ENCODE results near the gene BEST2. TPM values are rescaled to one million over a fixed set of nuclear protein-coding genes. Genes with fewer than 3 reads are reported as not detected.

BEST2 gene
- total RNA-seq, 1 experiment from 2014 or later = 0.10 TPM

DNA sequence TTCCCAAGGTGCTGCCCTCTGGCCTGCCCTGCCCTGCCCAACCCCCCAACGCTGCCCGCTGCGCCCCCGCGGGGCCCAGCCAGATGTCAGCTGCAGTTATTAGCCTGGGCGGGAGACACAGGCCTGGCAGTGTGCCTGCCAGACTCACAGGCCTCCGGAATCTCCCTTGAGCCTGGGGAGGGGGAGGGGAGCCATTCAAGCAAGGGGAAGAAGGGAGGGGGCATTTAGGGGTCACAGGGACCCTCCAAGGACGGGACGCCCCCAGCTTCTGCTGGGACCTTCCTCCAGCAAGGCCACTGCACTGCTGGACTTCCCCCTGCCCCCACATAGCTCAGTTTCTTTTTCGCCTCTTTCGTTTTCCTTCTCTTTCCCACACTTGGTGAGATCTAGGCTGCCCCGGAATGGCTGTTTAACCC lies 37.1 kb downstream of the BEST2 start (continued):
- TF ChIP-seq, protein P1, sequence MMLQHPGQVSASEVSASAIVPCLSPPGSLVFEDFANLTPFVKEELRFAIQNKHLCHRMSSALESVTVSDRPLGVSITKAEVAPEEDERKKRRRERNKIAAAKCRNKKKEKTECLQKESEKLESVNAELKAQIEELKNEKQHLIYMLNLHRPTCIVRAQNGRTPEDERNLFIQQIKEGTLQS (IDR thresholded peaks at IDR 0.05) = no peak
- no peak for TF ChIP-seq JUND (IDR thresholded peaks at IDR 0.05)

DNA sequence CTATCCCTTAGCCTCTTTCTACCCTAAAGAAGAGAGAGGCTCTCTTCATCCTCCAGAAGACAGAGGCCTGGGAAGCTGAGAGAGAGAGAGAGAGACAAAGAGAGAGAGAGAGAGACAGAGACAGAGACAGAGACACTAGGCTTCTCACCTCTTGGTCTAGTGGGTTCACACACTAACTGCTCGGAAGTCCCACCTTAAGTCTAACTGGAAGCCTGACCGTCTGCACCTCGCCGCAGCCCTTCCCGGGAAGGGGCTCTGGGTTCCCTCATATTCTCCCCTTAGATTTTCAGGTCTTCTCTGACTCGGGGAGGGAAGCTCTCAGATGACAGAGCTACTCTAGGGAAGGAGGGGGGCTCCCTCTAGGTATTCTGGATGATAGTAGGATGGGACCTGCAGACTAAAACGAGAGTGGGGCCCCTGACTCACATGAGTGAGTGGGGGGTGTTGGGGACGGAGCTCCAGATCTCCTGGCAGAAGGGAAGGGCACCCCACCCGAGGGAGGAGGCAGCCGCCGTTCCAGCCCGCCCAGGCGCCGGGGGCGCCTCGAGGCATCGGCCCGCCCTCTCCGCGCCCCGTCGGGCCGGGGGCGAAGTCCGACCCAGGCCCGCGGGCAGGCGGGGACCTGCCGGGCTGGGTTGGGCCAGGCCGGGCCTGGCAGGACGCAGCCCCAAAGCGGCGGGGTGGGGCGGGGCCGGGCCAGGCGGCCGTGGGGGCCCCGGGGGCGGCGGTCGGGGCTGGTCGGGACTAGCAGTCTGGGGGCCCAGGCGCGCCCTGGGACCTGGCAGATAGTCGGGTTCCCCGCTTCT lies 37.7 kb downstream of the BEST2 start:
- ChIA-PET POLR2A (interaction anchor here (1.5 kb wide), 1 partner anchor 865 kb away, joined by 3 read pairs; the partner anchor contains the start of gene ZNF700), CTCF (interaction anchor here (1.8 to 7.4 kb wide), 2 partner anchors 13 to 23 kb away, joined by 9 to 88 read pairs; partner anchors contain the start of gene HOOK2), RAD21 (ENCODE audit: low non-redundant PET in 1 of 2, low total read pairs in 2 of 2, uncharacterized antibody in 2 of 2, unreplicated experiment in 2 of 2) (interaction anchor here in 1 of 2 experiments (1.2 kb wide), 1 partner anchor 10 kb away, joined by 4 read pairs; no protein-coding TSS in a partner anchor)
- Histone ChIP-seq H3K27ac (ENCODE audit: low read depth, low read length) (peak overlapping the region; percentile 96), H2AFZ (ENCODE audit: low read depth, low read length, poor library complexity, severe bottlenecking) (no peak overlapping the region), H3K4me2 (ENCODE audit: low read length) (peak overlapping the region; percentile 99), H3K4me3 (replicated peaks in 1 of 2; ENCODE audit: low read depth in 1 of 2, low read length in 2 of 2) (peak overlapping the region; percentile 77 to 84), H3K27me3 (ENCODE audit: insufficient read depth, low read length) (no peaks in the 10 kb centered on the region), H3K9me2 (ENCODE audit: insufficient read depth) (no peaks in the 10 kb centered on the region), H4K20me1 (ENCODE audit: insufficient read depth) (no peaks in the 10 kb centered on the region), H3K9me3 (ENCODE audit: control insufficient read depth in 1 of 2, insufficient read depth in 1 of 2, low read depth in 1 of 2, low read length in 2 of 2) (no peaks in the 10 kb centered on the region), H3K36me3 (ENCODE audit: control insufficient read depth in 1 of 2, insufficient read depth in 2 of 2, low read length in 2 of 2) (no peaks in the 10 kb centered on the region), H3K79me2 (ENCODE audit: insufficient read depth, low read length) (peaks cover 19% of the 10 kb centered on the region), H3K4me1 (ENCODE audit: control insufficient read depth in 1 of 2, insufficient read depth in 2 of 2, low read length in 2 of 2) (peaks cover 63 to 92% of the 10 kb centered on the region in 2 experiments), H3K9ac (ENCODE audit: low read length) (peak overlapping the region; percentile 93)
- ATAC-seq = peak; percentile 3
- intact Hi-C loops (cut with micrococcal nuclease) = no loop called here
- DNase-seq (ENCODE audit: low read depth, low spot score) = no peak
- no TSS peak for BruUV-seq (replicated peaks)
- TF ChIP-seq CEBPB (IDR thresholded peaks at IDR 0.05; ENCODE audit: low read depth) (no peak), ZFX (IDR thresholded peaks at IDR 0.05) (peak; percentile 61)

DNA sequence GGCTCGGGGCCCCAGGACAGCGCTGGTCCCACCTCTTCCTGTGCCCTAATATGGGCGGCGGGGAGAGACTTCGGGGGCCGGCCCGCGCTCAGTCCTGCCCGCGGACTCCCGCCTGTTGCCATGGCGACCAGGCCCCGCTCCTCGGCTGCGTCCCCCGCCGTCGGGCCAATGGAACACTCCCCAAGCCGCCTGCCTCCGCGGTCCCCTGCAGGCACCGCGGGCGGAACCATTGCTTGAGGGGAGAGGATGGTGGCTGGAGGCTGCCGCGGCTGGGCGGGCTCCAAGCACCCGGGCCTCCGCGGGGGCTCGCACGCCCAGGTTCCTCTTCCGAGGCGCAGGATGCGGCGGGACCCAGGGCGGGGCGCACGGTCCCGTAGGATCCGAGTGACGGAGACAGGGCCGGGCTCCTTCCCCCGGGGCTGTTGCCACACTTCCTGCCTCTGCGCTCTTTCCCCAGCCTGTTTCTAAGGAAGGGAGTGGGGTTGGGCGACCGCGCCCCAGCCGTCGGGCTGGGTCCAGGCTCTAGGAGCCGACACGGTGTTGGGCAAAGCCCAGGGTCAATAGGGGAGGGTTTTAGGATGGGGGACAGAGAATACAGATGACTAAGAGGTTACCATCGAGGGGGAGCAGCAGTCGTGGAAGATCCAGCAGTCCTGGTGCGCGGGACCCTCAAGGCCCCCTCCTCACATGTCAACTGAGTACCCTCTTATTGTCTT lies 38.5 kb downstream of the BEST2 start:
- Histone ChIP-seq H3K4me3 (replicated peaks in 1 of 2; ENCODE audit: low read depth in 1 of 2, low read length in 2 of 2) (peak overlapping the region; percentile 77 to 84), H3K4me2 (ENCODE audit: low read length) (peak overlapping the region; percentile 99), H3K79me2 (ENCODE audit: insufficient read depth, low read length) (peaks cover 19% of the 10 kb centered on the region), H3K27ac (ENCODE audit: low read depth, low read length) (peak overlapping the region; percentile 96), H3K27me3 (ENCODE audit: insufficient read depth, low read length) (no peaks in the 10 kb centered on the region), H3K9me2 (ENCODE audit: insufficient read depth) (no peaks in the 10 kb centered on the region), H3K36me3 (ENCODE audit: control insufficient read depth in 1 of 2, insufficient read depth in 2 of 2, low read length in 2 of 2) (no peaks in the 10 kb centered on the region), H2AFZ (ENCODE audit: low read depth, low read length, poor library complexity, severe bottlenecking) (no peak overlapping the region), H3K9me3 (ENCODE audit: control insufficient read depth in 1 of 2, insufficient read depth in 1 of 2, low read depth in 1 of 2, low read length in 2 of 2) (no peaks in the 10 kb centered on the region), H4K20me1 (ENCODE audit: insufficient read depth) (no peaks in the 10 kb centered on the region), H3K4me1 (ENCODE audit: control insufficient read depth in 1 of 2, insufficient read depth in 2 of 2, low read length in 2 of 2) (peaks cover 64 to 92% of the 10 kb centered on the region in 2 experiments), H3K9ac (ENCODE audit: low read length) (peak overlapping the region; percentile 93)
- DNase-seq (ENCODE audit: low read depth, low spot score) = peak; percentile 89
- ChIA-PET POLR2A (interaction anchor here (3.4 to 6.7 kb wide), 2 partner anchors 14 to 68 kb away, joined by 32 to 172 read pairs; partner anchors contain the start of genes HOOK2 and TNPO2), RAD21 (ENCODE audit: low non-redundant PET in 1 of 2, low total read pairs in 2 of 2, uncharacterized antibody in 2 of 2, unreplicated experiment in 2 of 2) (no interaction called here), CTCF (interaction anchor here (7.4 kb wide), 1 partner anchor 14 kb away, joined by 88 read pairs; the partner anchor contains the start of gene HOOK2)
- TF ChIP-seq TCF7L2 (IDR thresholded peaks at IDR 0.05; ENCODE audit: borderline replicate concordance, extremely low read depth, insufficient read depth, insufficient read length) (peak; percentile 73), POLR2AphosphoS5 (IDR thresholded peaks at IDR 0.05; ENCODE audit: low read depth, low read length) (peak; percentile 53), CEBPB (IDR thresholded peaks at IDR 0.05; ENCODE audit: low read depth) (no peak)
- TF ChIP-seq, protein P2, sequence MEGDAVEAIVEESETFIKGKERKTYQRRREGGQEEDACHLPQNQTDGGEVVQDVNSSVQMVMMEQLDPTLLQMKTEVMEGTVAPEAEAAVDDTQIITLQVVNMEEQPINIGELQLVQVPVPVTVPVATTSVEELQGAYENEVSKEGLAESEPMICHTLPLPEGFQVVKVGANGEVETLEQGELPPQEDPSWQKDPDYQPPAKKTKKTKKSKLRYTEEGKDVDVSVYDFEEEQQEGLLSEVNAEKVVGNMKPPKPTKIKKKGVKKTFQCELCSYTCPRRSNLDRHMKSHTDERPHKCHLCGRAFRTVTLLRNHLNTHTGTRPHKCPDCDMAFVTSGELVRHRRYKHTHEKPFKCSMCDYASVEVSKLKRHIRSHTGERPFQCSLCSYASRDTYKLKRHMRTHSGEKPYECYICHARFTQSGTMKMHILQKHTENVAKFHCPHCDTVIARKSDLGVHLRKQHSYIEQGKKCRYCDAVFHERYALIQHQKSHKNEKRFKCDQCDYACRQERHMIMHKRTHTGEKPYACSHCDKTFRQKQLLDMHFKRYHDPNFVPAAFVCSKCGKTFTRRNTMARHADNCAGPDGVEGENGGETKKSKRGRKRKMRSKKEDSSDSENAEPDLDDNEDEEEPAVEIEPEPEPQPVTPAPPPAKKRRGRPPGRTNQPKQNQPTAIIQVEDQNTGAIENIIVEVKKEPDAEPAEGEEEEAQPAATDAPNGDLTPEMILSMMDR (IDR thresholded peaks at IDR 0.05 in 2 of 3, conservative IDR thresholded peaks at IDR 0.05 in 1 of 3; ENCODE audit: borderline replicate concordance in 1 of 3, insufficient read depth in 1 of 3, low read depth in 2 of 3, low read length in 2 of 3) = no peak
- no TSS peak for BruUV-seq (replicated peaks)
- intact Hi-C loops (cut with micrococcal nuclease) = no loop called here
- ATAC-seq = peak; percentile 52

Data from HCT116 (cell line).